HEK293 (cell line): ENCODE measurements around the gene GLTP.

Experiments used
- BCL6B ChIP-seq: fragments of 450-650 bp; formaldehyde crosslinking; IDR thresholded peaks from 2 replicates; pipeline ENCODE4 v1.5.1; 2017; ENCODE audit warnings: missing biosample characterization, missing genetic modification characterization
- HIC1 ChIP-seq: fragments of 450-650 bp; formaldehyde crosslinking; IDR thresholded peaks from 2 replicates; pipeline ENCODE4 v1.5.1; 2016; ENCODE audit warnings: missing biosample characterization, missing genetic modification characterization
- KLF1 ChIP-seq: fragments of 450-650 bp; formaldehyde crosslinking; IDR thresholded peaks from 2 replicates; pipeline ENCODE4 v1.5.1; 2016; ENCODE audit warnings: missing biosample characterization, missing genetic modification characterization
- KLF9 ChIP-seq: fragments of 450-650 bp; formaldehyde crosslinking; IDR thresholded peaks from 2 replicates; pipeline ENCODE4 v1.5.1; 2016; ENCODE audit warnings: missing biosample characterization, missing genetic modification characterization, low read depth
- PRDM1 ChIP-seq: fragments of 450-650 bp; formaldehyde crosslinking; IDR thresholded peaks from 2 replicates; pipeline ENCODE4; 2016; ENCODE audit warnings: missing biosample characterization, missing genetic modification characterization
- SCRT2 ChIP-seq: fragments of 450-650 bp; formaldehyde crosslinking; IDR thresholded peaks from 2 replicates; pipeline ENCODE4 v1.5.1; 2016; ENCODE audit warnings: missing biosample characterization, missing genetic modification characterization
- ZBTB10 ChIP-seq: fragments of 450-650 bp; formaldehyde crosslinking; IDR thresholded peaks from 2 replicates; pipeline ENCODE4 v1.5.1; 2016; ENCODE audit warnings: missing biosample characterization, missing genetic modification characterization
- ZBTB7A ChIP-seq: fragments of 450-650 bp; formaldehyde crosslinking; IDR thresholded peaks from 2 replicates; pipeline ENCODE4 v1.5.1; 2016; ENCODE audit warnings: low read depth, missing biosample characterization, missing genetic modification characterization
- ZBTB8A ChIP-seq: fragments of 450-650 bp; formaldehyde crosslinking; IDR thresholded peaks from 2 replicates; pipeline ENCODE4 v1.5.1; 2016; ENCODE audit warnings: missing biosample characterization, missing genetic modification characterization
- ZNF112 ChIP-seq: fragments of 450-650 bp; formaldehyde crosslinking; IDR thresholded peaks from 2 replicates; pipeline ENCODE4 v1.5.0; 2017; ENCODE audit warnings: missing biosample characterization, missing genetic modification characterization
- ZNF133 ChIP-seq: fragments of 450-650 bp; formaldehyde crosslinking; IDR thresholded peaks from 2 replicates; pipeline ENCODE4 v1.5.1; 2016; ENCODE audit warnings: missing biosample characterization, missing genetic modification characterization
- ZNF146 ChIP-seq: fragments of 450-650 bp; formaldehyde crosslinking; IDR thresholded peaks from 2 replicates; pipeline ENCODE4 v1.5.1; 2016; ENCODE audit warnings: missing biosample characterization, missing genetic modification characterization
- ZNF157 ChIP-seq: fragments of 450-650 bp; formaldehyde crosslinking; IDR thresholded peaks from 2 replicates; pipeline ENCODE4 v1.5.1; 2016; ENCODE audit warnings: missing biosample characterization, missing genetic modification characterization
- ZNF175 ChIP-seq: fragments of 450-650 bp; formaldehyde crosslinking; IDR thresholded peaks from 2 replicates; pipeline ENCODE4 v1.5.1; 2016; ENCODE audit warnings: missing biosample characterization, missing genetic modification characterization
- ZNF214 ChIP-seq: fragments of 450-650 bp; formaldehyde crosslinking; IDR thresholded peaks from 2 replicates; pipeline ENCODE4 v1.5.1; 2017; ENCODE audit warnings: missing biosample characterization, mild to moderate bottlenecking, missing genetic modification characterization, borderline replicate concordance
- ZNF24 ChIP-seq: fragments of 450-650 bp; formaldehyde crosslinking; IDR thresholded peaks from 2 replicates; pipeline ENCODE4 v1.5.1; 2016; ENCODE audit warnings: missing biosample characterization, missing genetic modification characterization
- ZNF350 ChIP-seq: fragments of 450-650 bp; formaldehyde crosslinking; IDR thresholded peaks from 2 replicates; pipeline ENCODE4 v1.5.0; 2017; ENCODE audit warnings: missing biosample characterization, mild to moderate bottlenecking, missing genetic modification characterization
- ZNF37A ChIP-seq: fragments of 450-650 bp; IDR thresholded peaks from 2 replicates; pipeline ENCODE4 v1.5.1; 2018; ENCODE audit warnings: missing biosample characterization, missing genetic modification characterization
- ZNF398 ChIP-seq: fragments of 450-650 bp; formaldehyde crosslinking; IDR thresholded peaks from 2 replicates; pipeline ENCODE4 v1.5.1; 2017; ENCODE audit warnings: missing biosample characterization, missing genetic modification characterization
- ZNF449 ChIP-seq: fragments of 450-650 bp; formaldehyde crosslinking; IDR thresholded peaks from 2 replicates; pipeline ENCODE4 v1.5.1; 2017; ENCODE audit warnings: missing biosample characterization, mild to moderate bottlenecking, missing genetic modification characterization, moderate library complexity
- ZNF513 ChIP-seq: fragments of 450-650 bp; IDR thresholded peaks from 2 replicates; pipeline ENCODE4 v1.5.1; 2018; ENCODE audit warnings: missing biosample characterization, missing genetic modification characterization
- ZNF658 ChIP-seq: fragments of 450-650 bp; formaldehyde crosslinking; IDR thresholded peaks from 2 replicates; pipeline ENCODE4; 2016; ENCODE audit warnings: missing biosample characterization, missing genetic modification characterization
- ZNF701 ChIP-seq: fragments of 450-650 bp; formaldehyde crosslinking; IDR thresholded peaks from 2 replicates; pipeline ENCODE4 v1.5.1; 2016; ENCODE audit warnings: missing biosample characterization, missing genetic modification characterization
- ZNF76 ChIP-seq: fragments of 450-650 bp; formaldehyde crosslinking; IDR thresholded peaks from 2 replicates; pipeline ENCODE4; 2016; ENCODE audit warnings: low read depth, missing biosample characterization, missing genetic modification characterization, borderline replicate concordance
- ZNF776 ChIP-seq: fragments of 450-650 bp; formaldehyde crosslinking; IDR thresholded peaks from 2 replicates; pipeline ENCODE4 v1.5.0; 2017; ENCODE audit warnings: missing biosample characterization, missing genetic modification characterization, borderline replicate concordance
- ZNF785 ChIP-seq: fragments of 450-650 bp; formaldehyde crosslinking; IDR thresholded peaks from 2 replicates; pipeline ENCODE4 v1.5.1; 2016; ENCODE audit warnings: missing biosample characterization, missing genetic modification characterization
- ZNF843 ChIP-seq: fragments of 450-650 bp; formaldehyde crosslinking; IDR thresholded peaks from 2 replicates; pipeline ENCODE4 v1.5.1; 2016; ENCODE audit warnings: missing biosample characterization, missing genetic modification characterization
- ZSCAN30 ChIP-seq: fragments of 450-650 bp; IDR thresholded peaks from 2 replicates; pipeline ENCODE4 v1.5.1; 2018; ENCODE audit warnings: missing biosample characterization, mild to moderate bottlenecking, missing genetic modification characterization, moderate library complexity
- ZSCAN4 ChIP-seq: fragments of 450-650 bp; formaldehyde crosslinking; IDR thresholded peaks from 2 replicates; pipeline ENCODE4 v1.5.1; 2017; ENCODE audit warnings: missing biosample characterization, missing genetic modification characterization

Gene GLTP

GRCh38 chr12:109861689-109862314 is 18.5 kb downstream of the GLTP start (continued):
- TF ChIP-seq ZNF513 (tag by site-specific recombination): no peak
- no peak for TF ChIP-seq ZNF214 (tag by site-specific recombination)
- no peak for TF ChIP-seq ZNF658
- TF ChIP-seq SCRT2 (tag by site-specific recombination): peak; percentile 62; the same call in 1 of the 2 replicates
- TF ChIP-seq BCL6B: no peak
- no peak for TF ChIP-seq ZNF157
- no peak for TF ChIP-seq KLF1 (tag by site-specific recombination)
- TF ChIP-seq ZNF785 (tag by site-specific recombination): no peak
- no peak for TF ChIP-seq ZNF37A (tag by site-specific recombination)
- no peak for TF ChIP-seq ZSCAN30 (tag by site-specific recombination)
- no peak for TF ChIP-seq ZBTB7A (tag by site-specific recombination)
- no peak for TF ChIP-seq ZNF776 (tag by site-specific recombination)
- TF ChIP-seq ZNF701 (tag by site-specific recombination): no peak
- no peak for TF ChIP-seq ZNF350 (tag by site-specific recombination)
- TF ChIP-seq ZNF146: no peak
- TF ChIP-seq ZNF112 (tag by site-specific recombination): no peak
- TF ChIP-seq ZNF76 (tag by site-specific recombination): no peak
- 0 out of 2 replicates have a peak, but pooled peaks have one; percentile 30 for TF ChIP-seq ZNF398
- TF ChIP-seq HIC1: peak; percentile 85
- TF ChIP-seq ZSCAN4 (tag by site-specific recombination): no peak
- peak; percentile 59 for TF ChIP-seq ZNF843
- no peak for TF ChIP-seq ZBTB10
- peak; percentile 72 for TF ChIP-seq ZBTB8A (tag by site-specific recombination)
- no peak for TF ChIP-seq ZNF133
- no peak for TF ChIP-seq KLF9
- TF ChIP-seq ZNF24 (tag by site-specific recombination): peak; percentile 90
- TF ChIP-seq ZNF175: no peak
- no peak for TF ChIP-seq PRDM1
- no peak for TF ChIP-seq ZNF449 (tag by site-specific recombination)
